Tibial nerve (tissue), 4 donors: ENCODE data around the gene METTL16.

ENCODE experiments used
- EP300 ChIP-seq, 2 donors: sonication (generic); formaldehyde crosslinking; IDR thresholded peaks; one replicate each; pipeline ENCODE4 v1.6.1; 2017; ENCODE audit warnings: antibody characterized with exemption in 2 of 2, mild to moderate bottlenecking in 1 of 2
- POLR2A ChIP-seq, 2 donors: fragments of 450-650 bp; IDR thresholded peaks; one replicate each; pipeline ENCODE4 v1.6.1; 2017; ENCODE audit warnings: antibody characterized with exemption in 2 of 2, mild to moderate bottlenecking in 2 of 2, moderate library complexity in 2 of 2
- TF ChIP-seq, protein P1 (sequence below), 5 experiments: fragments of 200-600 bp in 3 of 5; fragments of 450-650 bp in 2 of 5; sonication (generic) in 3 of 5; IDR thresholded peaks; one replicate each; pipeline ENCODE4 v1.5.1; 2016 to 2019; ENCODE audit warnings: antibody characterized with exemption in 5 of 5, mild to moderate bottlenecking in 3 of 5, moderate library complexity in 2 of 5

DNA sequence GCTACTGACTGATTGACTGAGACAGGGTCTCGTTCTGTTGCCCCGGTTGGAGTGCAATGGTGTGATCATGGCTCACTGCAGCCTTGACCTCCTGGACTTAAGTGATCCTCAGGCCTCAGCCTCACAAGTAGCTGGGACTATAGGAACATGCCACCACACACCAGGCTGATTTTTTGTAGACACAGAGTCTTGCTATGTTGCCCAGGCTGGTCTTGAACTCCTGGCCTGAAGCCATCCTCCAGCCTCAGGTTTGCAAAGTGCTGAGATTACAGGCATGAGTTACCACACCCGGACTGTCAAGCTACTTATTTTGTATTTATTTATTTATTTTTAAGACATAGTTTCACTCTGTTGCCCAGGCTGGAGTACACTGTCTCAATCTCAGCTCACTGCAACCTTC lies 55.2 kb downstream of the METTL16 start:
- TF ChIP-seq, protein P1, sequence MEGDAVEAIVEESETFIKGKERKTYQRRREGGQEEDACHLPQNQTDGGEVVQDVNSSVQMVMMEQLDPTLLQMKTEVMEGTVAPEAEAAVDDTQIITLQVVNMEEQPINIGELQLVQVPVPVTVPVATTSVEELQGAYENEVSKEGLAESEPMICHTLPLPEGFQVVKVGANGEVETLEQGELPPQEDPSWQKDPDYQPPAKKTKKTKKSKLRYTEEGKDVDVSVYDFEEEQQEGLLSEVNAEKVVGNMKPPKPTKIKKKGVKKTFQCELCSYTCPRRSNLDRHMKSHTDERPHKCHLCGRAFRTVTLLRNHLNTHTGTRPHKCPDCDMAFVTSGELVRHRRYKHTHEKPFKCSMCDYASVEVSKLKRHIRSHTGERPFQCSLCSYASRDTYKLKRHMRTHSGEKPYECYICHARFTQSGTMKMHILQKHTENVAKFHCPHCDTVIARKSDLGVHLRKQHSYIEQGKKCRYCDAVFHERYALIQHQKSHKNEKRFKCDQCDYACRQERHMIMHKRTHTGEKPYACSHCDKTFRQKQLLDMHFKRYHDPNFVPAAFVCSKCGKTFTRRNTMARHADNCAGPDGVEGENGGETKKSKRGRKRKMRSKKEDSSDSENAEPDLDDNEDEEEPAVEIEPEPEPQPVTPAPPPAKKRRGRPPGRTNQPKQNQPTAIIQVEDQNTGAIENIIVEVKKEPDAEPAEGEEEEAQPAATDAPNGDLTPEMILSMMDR (IDR thresholded peaks at IDR 0.05), result no peak
- TF ChIP-seq EP300 (IDR thresholded peaks at IDR 0.05) (no peak), POLR2A (IDR thresholded peaks at IDR 0.05) (no peak)
